GM12878 (cell line): ENCODE results near the gene S100A8. TPM values are rescaled to one million over a fixed set of nuclear protein-coding genes. Genes with fewer than 3 reads are reported as not detected.

Source experiments
- ATAC-seq: fragments of 200-7000 bp; cut with Tn5 transposase; 3 replicates; pipeline ENCODE4 v1.9.1; 2020; ENCODE audit warnings: mild to moderate bottlenecking, moderate library complexity
- BruUV-seq: library from RNA; stranded (reverse); fragments of 400-500 nt; replicated peaks from 2 replicates; lab custom pipeline; 2021; lab: Mats Ljungman, UMichigan
- CTCF ChIA-PET: fragments of 300-600 bp; sonication (Branson Sonifier 250); formaldehyde crosslinking; extraction: SDS; loops from one replicate; lab custom pipeline; 2021; ENCODE audit warnings: inconsistent platforms; lab: Yijun Ruan, JAX
- POLR2A ChIA-PET: fragments of 350-600 bp; formaldehyde crosslinking; extraction: SDS; loops from one replicate; lab custom pipeline; 2021; ENCODE audit warnings: inconsistent platforms; lab: Charles Lee
- RAD21 ChIA-PET: fragments of 300-600 bp; sonication (Branson Sonifier 250); formaldehyde crosslinking; loops from one replicate; lab custom pipeline; 2023; ENCODE audit warnings: antibody characterized with exemption; ENCODE audit not compliant: unreplicated experiment; lab: Charles Lee
- SMC1A ChIA-PET: fragments of 300-600 bp; sonication (Branson Sonifier 250); formaldehyde crosslinking; loops from one replicate; lab custom pipeline; 2023; ENCODE audit not compliant: unreplicated experiment, uncharacterized antibody; lab: Charles Lee
- DNase-seq: peaks from one replicate; pipeline ENCODE4 v3.0.0-alpha.2; 2011; ENCODE audit warnings: low read depth, low spot score
- FAIRE-seq: peaks from 3 replicates; lab custom pipeline; 2011; peaks lifted over from hg19 to GRCh38; lab: Jason Lieb, UNC
- H2AFZ ChIP-seq: 2 replicates; pipeline ENCODE4 v1.6.0; 2011; ENCODE audit warnings: low read depth, low read length, control low read depth; ENCODE audit not compliant: control insufficient read depth
- H3K27ac ChIP-seq: 2 replicates; pipeline ENCODE4 v1.5.1; 2011; ENCODE audit warnings: control low read depth; ENCODE audit not compliant: control insufficient read depth, insufficient read depth
- H3K27me3 ChIP-seq, 2 experiments: replicated peaks in 1 of 2; 2 replicates each; pipeline versions ENCODE4 v1.6.0 to v1.6.1; 2011; ENCODE audit warnings: low read length in 1 of 2; ENCODE audit not compliant: control insufficient read depth in 2 of 2, insufficient read depth in 2 of 2
- H3K36me3 ChIP-seq, 2 experiments: 2 replicates each; pipeline ENCODE4 v1.5.1; 2011; ENCODE audit warnings: low read length in 1 of 2; ENCODE audit not compliant: control insufficient read depth in 2 of 2, insufficient read depth in 2 of 2
- H3K4me1 ChIP-seq: 2 replicates; pipeline ENCODE4 v1.6.1; 2011; ENCODE audit warnings: mild to moderate bottlenecking, low read length, moderate library complexity, mixed read lengths; ENCODE audit not compliant: control insufficient read depth, insufficient read depth
- H3K4me2 ChIP-seq: 2 replicates; pipeline ENCODE4 v1.6.0; 2011; ENCODE audit warnings: control low read depth; ENCODE audit not compliant: control insufficient read depth, insufficient read depth
- H3K4me3 ChIP-seq: fragments of 200-600 bp; sonication (generic); 2 replicates; pipeline ENCODE4 v1.5.1; 2016
- H3K79me2 ChIP-seq: 2 replicates; pipeline ENCODE4 v1.6.0; 2011; ENCODE audit warnings: low read length; ENCODE audit not compliant: control insufficient read depth, insufficient read depth
- H3K9ac ChIP-seq: 2 replicates; pipeline ENCODE4 v1.8.0; 2011; ENCODE audit warnings: low read length, control low read depth, mixed read lengths; ENCODE audit not compliant: control insufficient read depth, insufficient read depth
- H3K9me3 ChIP-seq: replicated peaks from 3 replicates; pipeline ENCODE4 v1.5.1; 2011; ENCODE audit warnings: mild to moderate bottlenecking, low read length; ENCODE audit not compliant: control insufficient read depth, insufficient read depth
- H4K20me1 ChIP-seq: 2 replicates; pipeline ENCODE4 v1.6.0; 2011; ENCODE audit not compliant: control insufficient read depth, insufficient read depth
- CEBPB ChIP-seq, 2 experiments: fragments of 150-350 bp in 1 of 2; IDR thresholded peaks; 2 replicates each; pipeline ENCODE4 v1.6.1; 2012 to 2014; ENCODE audit warnings: low read depth in 2 of 2, low read length in 2 of 2, borderline replicate concordance in 1 of 2, inconsistent platforms in 1 of 2
- ESRRA ChIP-seq: IDR thresholded peaks from 2 replicates; pipeline ENCODE4 v1.6.1; 2012; ENCODE audit warnings: mild to moderate bottlenecking, low read length, improper control_type of control experiment
- HDGF ChIP-seq: fragments of 450-650 bp; IDR thresholded peaks from 2 replicates; pipeline ENCODE4 v1.6.1; 2016; ENCODE audit warnings: antibody characterized with exemption
- IKZF2 ChIP-seq, 2 experiments: fragments of 450-650 bp; IDR thresholded peaks; 2 replicates each; pipeline ENCODE4 v1.6.1; 2017; ENCODE audit warnings: mild to moderate bottlenecking in 2 of 2, moderate library complexity in 2 of 2
- MXI1 ChIP-seq: fragments of 150-350 bp; IDR thresholded peaks from 2 replicates; pipeline ENCODE4 v1.6.1; 2011; ENCODE audit warnings: low read depth, mild to moderate bottlenecking, inconsistent platforms, low read length, improper control_type of control experiment
- MYB ChIP-seq: fragments of 150-350 bp; IDR thresholded peaks from 2 replicates; pipeline ENCODE4 v1.6.1; 2014; ENCODE audit warnings: mild to moderate bottlenecking, low read depth, low read length, borderline replicate concordance
- SKIL ChIP-seq: fragments of 450-650 bp; IDR thresholded peaks from 2 replicates; pipeline ENCODE4 v1.6.1; 2017; ENCODE audit warnings: mild to moderate bottlenecking, low read depth, inconsistent platforms; ENCODE audit not compliant: poor library complexity, severe bottlenecking
- SMC3 ChIP-seq: IDR thresholded peaks from 2 replicates; pipeline ENCODE4 v1.6.1; 2011; ENCODE audit warnings: low read length, improper control_type of control experiment, borderline replicate concordance
- WGBS: methylation state at CpG from one replicate; pipeline ENCODE4 v1.1.6; 2016; ENCODE audit warnings: low lambda C conversion rate; ENCODE audit not compliant: insufficient replicate concordance, insufficient coverage; ENCODE audit errors: missing lambda C conversion rate; 5-methylcytosine and 5-hydroxymethylcytosine counted together
- in situ Hi-C: fragments of 300-500 bp; cut with MboI; formaldehyde crosslinking; loops from 9 replicates; pipeline ENCODE4 v1.14.3; 2018; ENCODE audit warnings: mixed read lengths
- intact Hi-C: fragments of 100-400 bp; cut with micrococcal nuclease; formaldehyde crosslinking; loops from one replicate; pipeline ENCODE4 v1.14.2; 2022; ENCODE audit not compliant: unreplicated experiment
- polyA plus RNA-seq, 11 experiments: library from polyadenylated mRNA; depleted of rRNA in 4 of 11; unstranded in 6 of 11; stranded (reverse) in 5 of 11; fragments of >200 nt; fragmentation: Nextera tagmentation in 4 of 11; fragmentation: Illumina TruSeq in 1 of 11; extraction: Ambion mirVana in 4 of 11; extraction: Trizol in 1 of 11; gene quantifications; 1 replicate in 1 of 11; 2 replicates in 10 of 11; pipeline versions ENCODE4 v1.2.1 to v1.2.3, GENCODE V29; 2011 to 2016; ENCODE audit warnings: inconsistent platforms in 2 of 11, missing spikeins in 2 of 11, low read depth in 1 of 11
- total RNA-seq, 4 experiments: library from RNA; depleted of rRNA in 3 of 4; stranded (reverse); fragments of >200 nt in 3 of 4; fragmentation: Illumina TruSeq in 1 of 4; extraction: Trizol in 1 of 4; gene quantifications; 2 replicates each; pipeline versions ENCODE4 v1.2.1 to v1.2.3, GENCODE V29; 2013 to 2021
- TF ChIP-seq, protein P1 (sequence below): fragments of 450-650 bp; IDR thresholded peaks from 2 replicates; pipeline ENCODE4 v1.6.1; 2017; ENCODE audit warnings: borderline replicate concordance

The S100A8 gene
- total and polyA plus RNA-seq, 10 of the 15 experiments (the other 5 are each of a cell fraction or from before 2014, with no cell fraction given) = 0.28 TPM; not detected in 9

DNA sequence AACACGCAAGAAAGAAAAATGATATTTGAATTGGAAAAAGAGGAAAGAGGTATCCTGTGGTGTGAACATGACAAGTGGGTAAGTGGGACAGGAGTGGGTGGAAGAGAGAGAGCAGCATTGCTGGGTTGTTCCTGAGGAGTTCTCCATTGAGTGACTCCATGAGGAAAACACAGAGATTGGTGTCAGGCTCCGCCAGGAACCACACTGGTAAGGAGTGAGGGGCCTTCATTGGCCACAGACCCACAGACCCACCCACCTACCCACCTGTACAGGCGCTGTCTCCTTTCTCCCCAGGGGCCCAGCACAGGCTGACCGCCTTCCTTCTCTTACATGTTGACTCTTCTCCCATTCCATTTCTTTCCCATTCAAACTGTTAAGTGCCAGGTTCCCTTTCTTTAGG, 46.4 kb upstream of the S100A8 start (continued):
- TF ChIP-seq, protein P1, sequence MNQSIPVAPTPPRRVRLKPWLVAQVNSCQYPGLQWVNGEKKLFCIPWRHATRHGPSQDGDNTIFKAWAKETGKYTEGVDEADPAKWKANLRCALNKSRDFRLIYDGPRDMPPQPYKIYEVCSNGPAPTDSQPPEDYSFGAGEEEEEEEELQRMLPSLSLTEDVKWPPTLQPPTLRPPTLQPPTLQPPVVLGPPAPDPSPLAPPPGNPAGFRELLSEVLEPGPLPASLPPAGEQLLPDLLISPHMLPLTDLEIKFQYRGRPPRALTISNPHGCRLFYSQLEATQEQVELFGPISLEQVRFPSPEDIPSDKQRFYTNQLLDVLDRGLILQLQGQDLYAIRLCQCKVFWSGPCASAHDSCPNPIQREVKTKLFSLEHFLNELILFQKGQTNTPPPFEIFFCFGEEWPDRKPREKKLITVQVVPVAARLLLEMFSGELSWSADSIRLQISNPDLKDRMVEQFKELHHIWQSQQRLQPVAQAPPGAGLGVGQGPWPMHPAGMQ = no peak
- no peak for TF ChIP-seq MXI1
- TF ChIP-seq, all 136 proteins: peak for 0

- POLR2A ChIA-PET = no interaction called here
- no peak overlapping the region for H3K27ac ChIP-seq
- no peaks in the 10 kb centered on the region for H3K4me1 ChIP-seq
- H3K79me2 ChIP-seq = no peaks in the 10 kb centered on the region
- DNase-seq (no peak), ATAC-seq (no peak), FAIRE-seq (no peak)
- RAD21 ChIA-PET = no interaction called here
- no peak overlapping the region for H3K9ac ChIP-seq
- BruUV-seq = no TSS peak
- H3K36me3 ChIP-seq = no peaks in the 10 kb centered on the region
- H4K20me1 ChIP-seq = no peaks in the 10 kb centered on the region
- peaks cover 0 to 1% of the 10 kb centered on the region in 2 experiments for H3K27me3 ChIP-seq
- CTCF ChIA-PET = interaction anchor here (1.0 kb wide), 1 partner anchor 28 kb away, joined by 3 read pairs; no protein-coding TSS in a partner anchor
- in situ Hi-C loops = no loop called here
- SMC1A ChIA-PET = no interaction called here
- no peak for TF ChIP-seq IKZF2 (IDR thresholded peaks at IDR 0.05)
- TF ChIP-seq CEBPB (IDR thresholded peaks at IDR 0.05; ENCODE audit: borderline replicate concordance in 1 of 2, low read depth in 2 of 2, low read length in 2 of 2) = no peak
- no peak for TF ChIP-seq ESRRA
- TF ChIP-seq SMC3 = no peak
- TF ChIP-seq MYB = no peak
- TF ChIP-seq HDGF = no peak
- TF ChIP-seq SKIL = no peak
- intact Hi-C loops = no loop called here
- WGBS = 28% methylated on average over 11 of the region's 11 CpGs
- H3K4me3 ChIP-seq = no peak overlapping the region
- H2AFZ ChIP-seq = no peak overlapping the region
- H3K9me3 ChIP-seq = no peaks in the 10 kb centered on the region
- H3K4me2 ChIP-seq = no peak overlapping the region
These were observed 44.0 kb upstream of the S100A8 start for GRCh38 chr1:153434746-153435455.
